ENCODE results near the gene BTN1A1. TPM values are rescaled to one million over a fixed set of nuclear protein-coding genes. Genes with fewer than 3 reads are reported as not detected.
A peak's percentile ranks its signal among the peaks of the same experiment; 100 is the strongest.

The BTN1A1 gene
- total and polyA plus RNA-seq, 9 of the 15 experiments (the other 6 are each of a cell fraction or from before 2014, with no cell fraction given), result 0.01 to 0.15 (median 0.06) TPM; not detected in 4

DNA sequence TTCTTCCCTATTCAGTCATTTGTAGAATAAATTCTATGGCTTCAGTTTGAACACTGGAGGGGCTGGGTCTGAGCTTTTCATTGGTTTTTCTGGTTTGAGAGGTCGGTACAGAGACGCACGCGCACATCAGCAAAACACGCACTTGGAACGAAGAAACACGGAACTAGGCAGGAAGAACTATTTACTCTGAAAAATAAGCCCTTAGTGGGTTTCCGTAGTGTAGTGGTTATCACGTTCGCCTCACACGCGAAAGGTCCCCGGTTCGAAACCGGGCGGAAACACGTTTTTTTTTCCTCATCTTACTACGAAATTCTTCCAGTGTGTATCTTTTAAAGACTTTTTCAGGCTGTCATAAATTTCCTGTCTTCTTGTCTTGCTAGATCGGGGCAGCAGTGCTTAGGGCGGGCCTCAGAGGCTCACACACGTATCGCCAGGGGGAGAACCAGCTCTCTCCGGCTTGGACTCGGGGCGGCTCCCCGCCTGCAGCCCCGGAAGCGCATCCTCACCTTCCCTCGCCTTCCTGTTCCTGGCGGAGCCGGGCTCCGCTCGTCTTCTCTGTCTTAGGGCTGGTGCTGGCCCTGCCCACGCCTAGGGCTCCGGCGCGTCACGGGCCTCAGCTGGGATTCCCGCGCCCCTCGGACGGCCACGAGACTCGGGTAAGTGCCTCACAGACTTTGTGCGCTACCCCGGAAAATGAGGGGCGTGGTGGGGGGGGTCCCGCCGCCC lies 37.9 kb downstream of the BTN1A1 start, which contains the start of gene HMGN4 (continued):
- TF ChIP-seq MAFK (IDR thresholded peaks at IDR 0.05; ENCODE audit: low read length), result peak; percentile 18
- TF ChIP-seq XRCC5 (IDR thresholded peaks at IDR 0.05; ENCODE audit: low read depth, low read length), result peak; percentile 79
- TF ChIP-seq EWSR1 (IDR thresholded peaks at IDR 0.05; ENCODE audit: borderline replicate concordance, low read depth, partially characterized antibody), result no peak
- no peak for TF ChIP-seq NELFE (IDR thresholded peaks at IDR 0.05; ENCODE audit: insufficient read depth, insufficient read length)
- TF ChIP-seq, protein P1, sequence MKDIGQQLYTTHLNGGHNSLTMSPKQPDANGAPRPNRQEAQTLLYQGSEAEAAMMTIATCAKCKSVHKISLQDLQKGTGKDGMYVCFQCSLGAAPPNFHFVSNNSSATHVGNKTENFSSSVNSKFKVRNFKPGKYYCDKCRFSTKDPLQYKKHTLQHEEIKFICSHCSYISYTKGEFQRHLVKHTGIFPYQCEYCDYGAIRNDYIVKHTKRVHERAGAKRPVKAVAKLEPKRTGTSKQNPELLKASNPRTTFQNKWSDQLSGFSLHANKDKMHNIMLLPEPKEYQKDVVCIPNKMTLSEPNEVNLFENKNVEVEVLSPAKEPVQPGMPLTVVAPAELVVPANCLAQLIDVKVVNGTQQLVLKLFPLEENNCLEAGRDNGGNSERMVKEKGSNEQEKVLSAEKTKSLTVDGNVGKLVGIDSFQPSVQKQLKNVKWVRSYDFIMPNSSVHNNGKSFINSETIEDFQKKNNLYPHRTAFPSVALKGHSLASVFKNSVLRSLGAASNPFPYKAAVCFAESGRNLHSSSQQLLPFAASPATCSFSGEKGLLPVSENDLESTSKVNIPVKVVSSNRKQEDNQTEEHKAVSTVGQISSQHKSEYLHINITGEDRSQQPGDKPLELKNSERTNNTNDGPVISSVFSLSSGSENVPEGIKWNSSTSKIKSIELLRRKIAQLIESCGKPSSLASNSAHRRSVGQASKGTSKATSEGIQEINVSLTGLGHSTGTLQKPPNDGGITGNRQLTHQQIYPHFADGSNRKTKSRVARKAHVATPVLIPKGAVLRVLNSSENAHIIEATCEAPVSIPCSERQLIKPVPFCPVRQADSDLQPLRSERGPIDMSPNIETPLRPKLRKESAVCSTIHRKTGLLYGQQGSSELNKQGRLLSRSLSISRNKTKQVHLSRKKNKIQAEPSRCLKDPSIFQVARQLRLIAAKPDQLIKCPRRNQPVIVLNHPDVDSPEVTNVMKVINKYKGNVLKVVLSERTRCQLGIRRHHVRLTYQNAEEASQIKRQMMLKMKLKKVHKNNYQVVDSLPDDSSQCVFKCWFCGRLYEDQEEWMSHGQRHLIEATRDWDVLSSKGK (CRISPR knock-in tag; IDR thresholded peaks at IDR 0.05), result no peak
- TF ChIP-seq MEIS2 (IDR thresholded peaks at IDR 0.05; ENCODE audit: partially characterized antibody), result peak; percentile 74
- no peak for TF ChIP-seq TCFL5 (CRISPR knock-in tag; conservative IDR thresholded peaks at IDR 0.05)
- TF ChIP-seq, protein P2, sequence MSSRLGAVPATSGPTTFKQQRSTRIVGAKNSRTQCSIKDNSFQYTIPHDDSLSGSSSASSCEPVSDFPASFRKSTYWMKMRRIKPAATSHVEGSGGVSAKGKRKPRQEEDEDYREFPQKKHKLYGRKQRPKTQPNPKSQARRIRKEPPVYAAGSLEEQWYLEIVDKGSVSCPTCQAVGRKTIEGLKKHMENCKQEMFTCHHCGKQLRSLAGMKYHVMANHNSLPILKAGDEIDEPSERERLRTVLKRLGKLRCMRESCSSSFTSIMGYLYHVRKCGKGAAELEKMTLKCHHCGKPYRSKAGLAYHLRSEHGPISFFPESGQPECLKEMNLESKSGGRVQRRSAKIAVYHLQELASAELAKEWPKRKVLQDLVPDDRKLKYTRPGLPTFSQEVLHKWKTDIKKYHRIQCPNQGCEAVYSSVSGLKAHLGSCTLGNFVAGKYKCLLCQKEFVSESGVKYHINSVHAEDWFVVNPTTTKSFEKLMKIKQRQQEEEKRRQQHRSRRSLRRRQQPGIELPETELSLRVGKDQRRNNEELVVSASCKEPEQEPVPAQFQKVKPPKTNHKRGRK (tag; IDR thresholded peaks at IDR 0.05), result no peak
- no peak; the same call in 1 of the 2 replicates for TF ChIP-seq ZNF79 (CRISPR knock-in tag; IDR thresholded peaks at IDR 0.05; ENCODE audit: low read depth)
- peak; percentile 96 for TF ChIP-seq ELF1 (tag; IDR thresholded peaks at IDR 0.05)
- peak; percentile 93 for TF ChIP-seq EP400 (IDR thresholded peaks at IDR 0.05)
- no peak; the same call in none of the 2 replicates for TF ChIP-seq SMAD3 (CRISPR knock-in tag; conservative IDR thresholded peaks at IDR 0.05)
- TF ChIP-seq FOXA1 (IDR thresholded peaks at IDR 0.05; ENCODE audit: borderline replicate concordance), result no peak
- TF ChIP-seq ADNP (tag; IDR thresholded peaks at IDR 0.05), result peak; percentile 86; the same call in 1 of the 2 replicates
- TF ChIP-seq ZNF165 (CRISPR knock-in tag; IDR thresholded peaks at IDR 0.05; ENCODE audit: borderline replicate concordance), result no peak
- peak; percentile 93; the same call in 1 of the 2 replicates for TF ChIP-seq DNMT1 (IDR thresholded peaks at IDR 0.05)
- TF ChIP-seq, protein P3, sequence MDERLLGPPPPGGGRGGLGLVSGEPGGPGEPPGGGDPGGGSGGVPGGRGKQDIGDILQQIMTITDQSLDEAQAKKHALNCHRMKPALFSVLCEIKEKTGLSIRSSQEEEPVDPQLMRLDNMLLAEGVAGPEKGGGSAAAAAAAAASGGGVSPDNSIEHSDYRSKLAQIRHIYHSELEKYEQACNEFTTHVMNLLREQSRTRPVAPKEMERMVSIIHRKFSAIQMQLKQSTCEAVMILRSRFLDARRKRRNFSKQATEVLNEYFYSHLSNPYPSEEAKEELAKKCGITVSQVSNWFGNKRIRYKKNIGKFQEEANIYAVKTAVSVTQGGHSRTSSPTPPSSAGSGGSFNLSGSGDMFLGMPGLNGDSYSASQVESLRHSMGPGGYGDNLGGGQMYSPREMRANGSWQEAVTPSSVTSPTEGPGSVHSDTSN (CRISPR knock-in tag; IDR thresholded peaks at IDR 0.05; ENCODE audit: low read depth), result no peak
- TF ChIP-seq, protein P3 (tag; conservative IDR thresholded peaks at IDR 0.05; ENCODE audit: low read depth), result peak; percentile 62
- TF ChIP-seq, protein P4, sequence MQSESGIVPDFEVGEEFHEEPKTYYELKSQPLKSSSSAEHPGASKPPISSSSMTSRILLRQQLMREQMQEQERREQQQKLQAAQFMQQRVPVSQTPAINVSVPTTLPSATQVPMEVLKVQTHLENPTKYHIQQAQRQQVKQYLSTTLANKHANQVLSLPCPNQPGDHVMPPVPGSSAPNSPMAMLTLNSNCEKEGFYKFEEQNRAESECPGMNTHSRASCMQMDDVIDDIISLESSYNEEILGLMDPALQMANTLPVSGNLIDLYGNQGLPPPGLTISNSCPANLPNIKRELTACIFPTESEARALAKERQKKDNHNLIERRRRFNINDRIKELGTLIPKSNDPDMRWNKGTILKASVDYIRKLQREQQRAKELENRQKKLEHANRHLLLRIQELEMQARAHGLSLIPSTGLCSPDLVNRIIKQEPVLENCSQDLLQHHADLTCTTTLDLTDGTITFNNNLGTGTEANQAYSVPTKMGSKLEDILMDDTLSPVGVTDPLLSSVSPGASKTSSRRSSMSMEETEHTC (IDR thresholded peaks at IDR 0.05), result no peak
- TF ChIP-seq HNRNPUL1 (IDR thresholded peaks at IDR 0.05; ENCODE audit: low read length), result no peak
